Psoas muscle (tissue), 8 donors: ENCODE data around the gene B4GALT7. TPM values are rescaled to one million over a fixed set of nuclear protein-coding genes. Genes with fewer than 3 reads are reported as not detected.

Experiments
- ATAC-seq, 4 donors: fragments of 200-7000 bp; cut with Tn5 transposase; one replicate each; pipeline ENCODE4 v1.9.1; 2020; ENCODE audit warnings: moderate library complexity in 3 of 4, mild to moderate bottlenecking in 2 of 4
- DNase-seq, 2 donors: peaks; one replicate each; pipeline ENCODE4 v3.0.0-alpha.2; 2020
- H3K27ac ChIP-seq: fragments of 200-600 bp; one replicate; pipeline ENCODE4 v1.8.0; 2022
- H3K27me3 ChIP-seq, 3 donors: fragments of 200-600 bp in 1 of 3; one replicate each; pipeline versions ENCODE4 v1.6.1 to v1.8.0; 2013 to 2022; ENCODE audit warnings: low read length in 2 of 3, mild to moderate bottlenecking in 2 of 3, moderate library complexity in 1 of 3; ENCODE audit not compliant: insufficient read depth in 3 of 3
- H3K36me3 ChIP-seq, 2 donors: fragments of 200-600 bp in 1 of 2; one replicate each; pipeline versions ENCODE4 v1.6.1 to v1.8.0; 2013 to 2022; ENCODE audit warnings: low read depth in 1 of 2, mild to moderate bottlenecking in 1 of 2, moderate library complexity in 1 of 2; ENCODE audit not compliant: insufficient read depth in 1 of 2
- H3K4me1 ChIP-seq: fragments of 200-600 bp; one replicate; pipeline ENCODE4 v1.8.0; 2022
- H3K4me3 ChIP-seq: fragments of 200-600 bp; one replicate; pipeline ENCODE4 v1.8.0; 2022; ENCODE audit warnings: mild to moderate bottlenecking
- H3K9me3 ChIP-seq: fragments of 200-600 bp; one replicate; pipeline ENCODE4 v1.8.0; 2022
- CTCF ChIP-seq: fragments of 200-600 bp; IDR thresholded peaks from one replicate; pipeline ENCODE4 v1.8.0; 2022; ENCODE audit warnings: antibody characterized with exemption
- WGBS, 3 donors: extraction: QIAGEN DNeasy Blood & Tissue Kit; methylation state at CpG; one replicate each; pipeline versions ENCODE4 v1.1.6 to v1.1.7; 2013; 5-methylcytosine and 5-hydroxymethylcytosine counted together
- intact Hi-C, 2 donors: fragments of 100-400 bp; cut with DNase I; formaldehyde crosslinking; loops; one replicate each; pipeline versions ENCODE4 v1.11.0 to v1.14.2; 2022
- polyA plus RNA-seq, 3 donors: library from polyadenylated mRNA; stranded (reverse); fragments of 200-250 nt; gene quantifications; one replicate each; pipeline ENCODE4 v1.2.3, GENCODE V29; 2013
- total RNA-seq, 4 donors: library from RNA; stranded (reverse); fragmentation: NEBNext Ultra II Directional in 2 of 4; extraction: Animal tissue kit (Norgen Biotek cat#: 25700) in 2 of 4; gene quantifications; one replicate each; pipeline versions ENCODE4 v1.2.1 to v1.2.4, GENCODE V29; 2021 to 2023
- donor health status: healthy with polysubstance abuse.
- donor health status: DM: no; HTN: no; CAD: no; lungs with moderate emphysema.
- donor health status: Bipolar disorder and iron deficiency.
- donor health status: healthy.
- donor health status: DM: yes; HTN: yes; CAD: no.
- donor health status: DM: no; HTN: no; CAD: no.
- donor health status: DM: no; HTN: no; CAD: no.
- donor health status: DM: yes; HTN: yes; CAD: no.

Gene B4GALT7
- total and polyA plus RNA-seq, 7 donors, result 12.7 to 23.1 (median 14.7) TPM

- 5 to 9% (median 6%) methylated on average over 32 to 49 of the region's 49 CpGs for WGBS, 3 donors
- H3K27me3 ChIP-seq, result no peaks in the 10 kb centered on the region
- intact Hi-C loops, result no loop called here
- peaks cover 42% of the 10 kb centered on the region for H3K4me1 ChIP-seq
- DNase-seq (peak; percentile 93 to 97), ATAC-seq (peak; percentile 93 to 94 (median 94))
- H3K36me3 ChIP-seq, result peaks cover under 1 to 30% of the 10 kb centered on the region in 2 donors
- peak; percentile 13 for TF ChIP-seq CTCF
- no peaks in the 10 kb centered on the region for H3K9me3 ChIP-seq
- peak within 1 kb of the TSS; percentile 85 for H3K27ac ChIP-seq
- peak within 1 kb of the TSS; percentile 83 for H3K4me3 ChIP-seq
Measured at GRCh38 chr5:177554474-177555111, 45.3 kb upstream of the B4GALT7 start, which contains the start of gene FAM193B. Gene FAM193B (minus strand): TSS chr5:177554563. CDS start chr5:177554458, 105 bp downstream.

- H3K27me3 ChIP-seq, result no peaks in the 10 kb centered on the region
- H3K4me3 ChIP-seq, result peak overlapping the region; percentile 83
- intact Hi-C loops, result no loop called here
- WGBS, 3 donors, result 34 to 56% (median 37%) methylated on average over 2 of the region's 2 CpGs
- no peaks in the 10 kb centered on the region for H3K9me3 ChIP-seq
- ATAC-seq (peak in 3 of 4 donors; percentile 36 to 64 (median 60)), DNase-seq (no peak)
- no peak for TF ChIP-seq CTCF
- peaks cover 0 to 27% of the 10 kb centered on the region in 2 donors for H3K36me3 ChIP-seq
- H3K4me1 ChIP-seq, result peaks cover 37% of the 10 kb centered on the region
- peak overlapping the region; percentile 85 for H3K27ac ChIP-seq
Measured at GRCh38 chr5:177555228-177555627, 44.7 kb upstream of the B4GALT7 start.

- DNase-seq, result no peak
- Histone ChIP-seq H3K9me3 (no peaks in the 10 kb centered on the region), H3K4me1 (peaks cover 32% of the 10 kb centered on the region), H3K27ac (peak overlapping the region; percentile 85), H3K4me3 (no peak overlapping the region), H3K36me3 (peaks cover 0 to 24% of the 10 kb centered on the region in 2 donors), H3K27me3 (no peaks in the 10 kb centered on the region)
- no peak for ATAC-seq
- intact Hi-C loops, result no loop called here
- 79 to 92% (median 83%) methylated on average over 5 of the region's 5 CpGs for WGBS, 3 donors
- no peak for TF ChIP-seq CTCF
Measured at GRCh38 chr5:177555665-177556064, 44.3 kb upstream of the B4GALT7 start.

GRCh38 chr5:177557041-177557647 is 42.8 kb upstream of the B4GALT7 start:
- TF ChIP-seq CTCF, result no peak
- ATAC-seq (peak in 2 of 4 donors; percentile 24 to 42), DNase-seq (no peak)
- intact Hi-C loops, result no loop called here
- Histone ChIP-seq H3K27ac (peak overlapping the region; percentile 56), H3K9me3 (no peaks in the 10 kb centered on the region), H3K4me3 (no peak overlapping the region), H3K4me1 (peaks cover 27% of the 10 kb centered on the region), H3K36me3 (peaks cover 0 to 9% of the 10 kb centered on the region in 2 donors), H3K27me3 (no peaks in the 10 kb centered on the region)
- 22 to 32% (median 29%) methylated on average over 4 of the region's 4 CpGs for WGBS, 3 donors
